Liver (tissue), 9 donors: ENCODE results near the gene DUOXA1. TPM values are rescaled to one million over a fixed set of nuclear protein-coding genes. Genes with fewer than 3 reads are reported as not detected.

ENCODE experiments used
- DNase-seq: peaks from one replicate; pipeline ENCODE4 v3.0.0-alpha.2; 2017; ENCODE audit warnings: low spot score
- H3K27ac ChIP-seq, 2 donors: one replicate each; pipeline ENCODE4 v1.7.0; 2013; ENCODE audit warnings: inconsistent platforms in 2 of 2, low read length in 2 of 2, control low read depth in 1 of 2, low read depth in 1 of 2, mild to moderate bottlenecking in 1 of 2
- H3K27me3 ChIP-seq, 4 donors: one replicate each; pipeline versions ENCODE4 v1.6.1 to v1.7.0; 2013; ENCODE audit warnings: low read length in 3 of 4, inconsistent platforms in 1 of 4, mild to moderate bottlenecking in 1 of 4, moderate library complexity in 1 of 4; ENCODE audit not compliant: control insufficient read depth in 4 of 4, insufficient read depth in 4 of 4
- H3K36me3 ChIP-seq, 4 donors: one replicate each; pipeline versions ENCODE4 v1.6.1 to v1.7.0; 2013; ENCODE audit warnings: low read length in 3 of 4, mild to moderate bottlenecking in 3 of 4, low read depth in 1 of 4, moderate library complexity in 1 of 4; ENCODE audit not compliant: control insufficient read depth in 4 of 4, insufficient read depth in 3 of 4
- H3K4me1 ChIP-seq, 4 donors: one replicate each; pipeline versions ENCODE4 v1.6.1 to v1.7.0; 2013; ENCODE audit warnings: low read length in 3 of 4, mild to moderate bottlenecking in 3 of 4, moderate library complexity in 1 of 4; ENCODE audit not compliant: control insufficient read depth in 4 of 4, insufficient read depth in 4 of 4
- H3K4me3 ChIP-seq, 3 donors: one replicate each; pipeline versions ENCODE4 v1.6.1 to v1.7.0; 2013; ENCODE audit warnings: low read length in 3 of 3, control low read depth in 1 of 3, low read depth in 1 of 3, mild to moderate bottlenecking in 1 of 3
- H3K9ac ChIP-seq, 2 donors: one replicate each; pipeline ENCODE4 v1.7.0; 2013; ENCODE audit warnings: low read length in 2 of 2, mild to moderate bottlenecking in 2 of 2, moderate library complexity in 2 of 2, control low read depth in 1 of 2, low read depth in 1 of 2
- H3K9me3 ChIP-seq, 4 donors: one replicate each; pipeline versions ENCODE4 v1.6.1 to v1.7.0; 2013; ENCODE audit warnings: low read length in 3 of 4; ENCODE audit not compliant: control insufficient read depth in 4 of 4
- ATF3 ChIP-seq: IDR thresholded peaks from 2 replicates; pipeline ENCODE4 v1.6.1; 2016; ENCODE audit warnings: antibody characterized with exemption
- CTCF ChIP-seq: fragments of 150-350 bp; IDR thresholded peaks from 2 replicates; pipeline ENCODE4 v1.5.1; 2017; ENCODE audit warnings: improper control_type of control experiment, low read depth, low read length; ENCODE audit not compliant: missing input control
- EGR1 ChIP-seq, 2 donors: IDR thresholded peaks; 2 replicates each; pipeline ENCODE4 v1.6.1; 2016 to 2018; ENCODE audit warnings: antibody characterized with exemption in 2 of 2, low read depth in 2 of 2
- FOXA1 ChIP-seq: IDR thresholded peaks from 2 replicates; pipeline ENCODE4 v1.6.1; 2016; ENCODE audit warnings: antibody characterized with exemption
- FOXA2 ChIP-seq: IDR thresholded peaks from 2 replicates; pipeline ENCODE4 v1.6.1; 2016; ENCODE audit warnings: antibody characterized with exemption
- GABPA ChIP-seq, 2 donors: IDR thresholded peaks in 1 of 2; conservative IDR thresholded peaks in 1 of 2; 2 replicates each; pipeline ENCODE4 v1.6.1; 2016; ENCODE audit warnings: antibody characterized with exemption in 2 of 2, mild to moderate bottlenecking in 1 of 2, moderate library complexity in 1 of 2
- HNF4A ChIP-seq, 2 donors: conservative IDR thresholded peaks; 2 replicates each; pipeline ENCODE4 v1.6.1; 2016; ENCODE audit warnings: antibody characterized with exemption in 2 of 2, mild to moderate bottlenecking in 2 of 2
- HNF4G ChIP-seq: IDR thresholded peaks from 2 replicates; pipeline ENCODE4 v1.6.1; 2016; ENCODE audit warnings: antibody characterized with exemption
- JUND ChIP-seq, 2 donors: IDR thresholded peaks; 2 replicates each; pipeline ENCODE4 v1.6.1; 2016; ENCODE audit warnings: antibody characterized with exemption in 2 of 2
- MAX ChIP-seq: IDR thresholded peaks from 2 replicates; pipeline ENCODE4 v1.6.1; 2016; ENCODE audit warnings: antibody characterized with exemption
- RAD21 ChIP-seq, 2 donors: IDR thresholded peaks; 2 replicates each; pipeline ENCODE4 v1.6.1; 2016; ENCODE audit warnings: antibody characterized with exemption in 2 of 2, mild to moderate bottlenecking in 2 of 2
- REST ChIP-seq: IDR thresholded peaks from 2 replicates; pipeline ENCODE4 v1.6.1; 2016; ENCODE audit warnings: antibody characterized with exemption, mild to moderate bottlenecking
- RXRA ChIP-seq, 2 donors: IDR thresholded peaks; 2 replicates each; pipeline ENCODE4 v1.6.1; 2017 to 2018; ENCODE audit warnings: antibody characterized with exemption in 2 of 2, mild to moderate bottlenecking in 1 of 2
- SP1 ChIP-seq: IDR thresholded peaks from 2 replicates; pipeline ENCODE4 v1.6.1; 2018; ENCODE audit warnings: antibody characterized with exemption, mild to moderate bottlenecking
- TAF1 ChIP-seq: conservative IDR thresholded peaks from 2 replicates; pipeline ENCODE4 v1.6.1; 2016; ENCODE audit warnings: antibody characterized with exemption, mild to moderate bottlenecking
- YY1 ChIP-seq: IDR thresholded peaks from 2 replicates; pipeline ENCODE4 v1.6.1; 2016; ENCODE audit warnings: antibody characterized with exemption, mild to moderate bottlenecking
- ZBTB33 ChIP-seq: IDR thresholded peaks from 2 replicates; pipeline ENCODE4 v1.6.1; 2016; ENCODE audit warnings: antibody characterized with exemption
- WGBS: extraction: QIAGEN DNeasy Blood & Tissue Kit; methylation state at CpG from one replicate; pipeline ENCODE4 v1.1.7; 2013; 5-methylcytosine and 5-hydroxymethylcytosine counted together
- polyA plus RNA-seq, 2 donors: library from polyadenylated mRNA; stranded (reverse) in 1 of 2; unstranded in 1 of 2; fragments of 200-250 nt in 1 of 2; fragments of >200 nt in 1 of 2; fragmentation: Nextera tagmentation in 1 of 2; extraction: Ambion mirVana in 1 of 2; gene quantifications; one replicate each; pipeline versions ENCODE4 v1.2.1 to v1.2.3, GENCODE V29; 2013 to 2015
- total RNA-seq, 2 donors: library from RNA; depleted of rRNA; stranded (reverse); fragments of >200 nt; gene quantifications; one replicate each; pipeline ENCODE4 v1.2.3, GENCODE V29; 2014
- donor health status: healthy.
- donor health status: healthy.
- donor health status: healthy.
- donor health status: healthy.
- donor health status: healthy.

The DUOXA1 gene
- total and polyA plus RNA-seq, 4 donors: 0.02 TPM; not detected in 3

GRCh38 chr15:45141386-45141785, 11.7 kb upstream of the DUOXA1 start:
- WGBS: 89% methylated on average over 5 of the region's 5 CpGs
- Histone ChIP-seq H3K9ac (no peak overlapping the region), H3K9me3 (no peaks in the 10 kb centered on the region), H3K4me1 (peaks cover 0 to 9% (median 2%) of the 10 kb centered on the region in 4 donors), H3K4me3 (no peak overlapping the region), H3K36me3 (no peaks in the 10 kb centered on the region), H3K27ac (no peak overlapping the region), H3K27me3 (no peaks in the 10 kb centered on the region)
- DNase-seq: no peak
- no peak for TF ChIP-seq FOXA2
- no peak for TF ChIP-seq ATF3
- TF ChIP-seq TAF1: no peak
- no peak for TF ChIP-seq HNF4G
- TF ChIP-seq CTCF: no peak
- no peak for TF ChIP-seq SP1
- TF ChIP-seq FOXA1: no peak
- no peak for TF ChIP-seq ZBTB33
- TF ChIP-seq HNF4A (conservative IDR thresholded peaks at IDR 0.05): no peak
- TF ChIP-seq RXRA (IDR thresholded peaks at IDR 0.05): no peak
- no peak for TF ChIP-seq REST
- TF ChIP-seq JUND (IDR thresholded peaks at IDR 0.05): no peak
- no peak for TF ChIP-seq GABPA (IDR thresholded peaks at IDR 0.05 in 1 of 2, conservative IDR thresholded peaks at IDR 0.05 in 1 of 2)
- TF ChIP-seq YY1: no peak
- TF ChIP-seq MAX: no peak
- no peak for TF ChIP-seq RAD21 (IDR thresholded peaks at IDR 0.05)
- no peak for TF ChIP-seq EGR1 (IDR thresholded peaks at IDR 0.05; ENCODE audit: low read depth in 2 of 2)
